Hypothalamus (tissue), 51 donors: Measurements from ENCODE around the gene SH3TC1.

ENCODE experiments used
- DNase-seq, 51 donors: peaks; one replicate each; lab custom pipeline; 2025; lab: John Stamatoyannopoulos, UW

SH3TC1 gene

GRCh38 chr4:8163436-8164193 is 35.5 kb upstream of the SH3TC1 start:
- DNase-seq = no peak

DNA sequence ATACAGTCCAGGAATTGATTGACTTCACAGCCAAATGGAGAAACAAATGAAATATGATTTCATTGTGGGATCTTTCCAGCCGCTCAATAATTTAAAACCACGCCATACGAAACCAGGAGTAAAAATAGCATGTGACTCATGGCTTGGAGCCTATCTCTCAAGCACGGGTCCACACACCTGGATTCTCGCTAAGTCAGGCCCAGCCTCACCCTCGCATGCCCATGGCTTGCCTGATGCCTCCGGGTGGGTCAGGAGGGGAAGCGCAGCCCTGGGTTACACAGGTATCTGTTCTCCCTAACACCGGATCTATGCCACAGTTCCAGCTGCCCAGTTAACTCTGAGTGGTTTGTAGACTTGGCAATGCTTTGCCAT is 34.9 kb upstream of the SH3TC1 start:
- DNase-seq = no peak

GRCh38 chr4:8164687-8165086 is 34.4 kb upstream of the SH3TC1 start:
- no peak for DNase-seq

- DNase-seq = no peak
Observed at GRCh38 chr4:8165374-8165896, 33.7 kb upstream of the SH3TC1 start.

- no peak for DNase-seq
Observed at GRCh38 chr4:8167291-8167690, 31.8 kb upstream of the SH3TC1 start.

DNA sequence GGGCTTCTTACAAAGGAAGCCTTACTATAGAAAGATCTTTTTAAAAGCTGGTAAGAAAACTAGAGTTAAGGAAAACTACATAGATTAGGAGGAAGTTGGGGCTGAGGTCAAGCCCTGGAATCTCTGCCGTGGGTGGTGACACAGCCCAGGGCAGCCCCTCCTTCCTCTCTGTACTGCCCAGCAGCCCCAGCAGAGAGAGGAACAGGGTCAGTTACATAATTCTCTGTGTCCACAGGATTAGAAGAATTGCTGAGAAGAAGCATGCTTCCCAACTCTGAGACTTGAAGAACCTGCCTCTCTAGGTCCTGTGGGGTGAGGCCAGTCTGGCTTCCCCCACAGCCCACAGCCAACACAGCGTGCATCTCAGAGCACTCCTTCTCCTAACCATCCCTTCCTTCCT is 31.3 kb upstream of the SH3TC1 start:
- DNase-seq = peak in 4 of 51 donors; percentile 10 to 44 (median 17)

- no peak for DNase-seq
Observed at GRCh38 chr4:8168232-8168631, 30.9 kb upstream of the SH3TC1 start.

- no peak for DNase-seq
Observed at GRCh38 chr4:8168832-8169598, 30.1 kb upstream of the SH3TC1 start.

GRCh38 chr4:8169763-8170162 is 29.3 kb upstream of the SH3TC1 start:
- no peak for DNase-seq

DNA sequence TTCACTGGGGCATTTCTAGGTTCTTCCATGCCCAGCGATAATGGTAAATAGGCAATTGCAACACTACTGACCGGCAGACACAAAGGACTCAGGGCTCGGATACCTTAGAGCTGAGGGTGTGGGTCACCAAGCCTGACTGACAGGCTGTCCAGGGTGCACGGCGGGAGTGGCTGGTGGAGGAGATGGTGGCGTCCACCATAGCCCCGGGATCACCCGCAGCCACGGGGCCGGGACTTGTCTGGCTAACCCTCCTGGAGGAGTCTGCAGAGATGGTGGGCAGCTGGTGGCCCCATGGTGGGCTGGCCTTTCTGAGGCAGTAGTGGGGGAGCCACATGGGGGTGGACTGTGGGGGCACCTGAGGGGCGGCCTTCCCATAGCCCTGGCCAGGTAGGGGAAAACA is 28.7 kb upstream of the SH3TC1 start:
- DNase-seq = no peak

DNA sequence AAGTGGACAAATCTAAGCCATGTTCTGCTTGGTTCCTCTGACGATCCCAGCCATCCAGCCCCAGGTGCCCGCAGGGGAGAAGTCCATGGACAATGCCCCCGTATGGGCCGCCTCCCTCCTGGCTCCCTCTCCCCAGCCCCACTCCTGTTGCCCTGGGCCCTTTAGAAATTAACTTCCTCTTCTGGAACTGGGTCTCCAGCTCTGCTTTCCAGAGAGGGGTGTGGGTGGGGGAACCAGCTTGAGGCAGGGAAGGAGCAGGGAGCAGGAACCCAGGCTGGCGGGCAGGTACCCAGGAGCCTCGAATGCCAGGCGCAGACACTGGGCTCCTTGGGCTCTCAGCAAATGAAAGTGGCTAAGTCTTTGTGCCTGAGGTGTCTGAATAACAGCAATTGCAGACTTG is 27.8 kb upstream of the SH3TC1 start:
- no peak for DNase-seq

- no peak for DNase-seq
Observed at GRCh38 chr4:8171984-8172924, 26.8 kb upstream of the SH3TC1 start.

GRCh38 chr4:8173492-8174242 is 25.4 kb upstream of the SH3TC1 start:
- no peak for DNase-seq

DNA sequence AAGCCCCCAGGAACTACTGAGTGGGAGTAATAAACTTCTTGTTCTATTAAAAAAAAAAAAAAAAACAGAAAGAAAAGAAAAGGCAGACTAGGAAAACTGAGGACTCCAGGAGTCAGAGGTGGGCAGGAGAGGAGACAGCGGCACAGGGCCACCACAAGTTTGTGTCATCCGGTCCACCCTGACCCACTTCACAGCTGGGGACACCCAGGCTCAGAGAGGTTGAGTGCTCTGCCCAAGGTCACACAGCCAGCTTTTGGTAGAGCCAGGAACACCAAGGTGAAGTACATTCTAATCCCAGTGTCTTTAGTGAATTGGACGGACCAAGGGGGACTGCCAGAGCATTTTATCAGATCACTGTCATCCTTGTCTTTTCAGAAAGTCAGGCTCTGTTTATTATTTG is 24.1 kb upstream of the SH3TC1 start:
- DNase-seq = no peak

DNA sequence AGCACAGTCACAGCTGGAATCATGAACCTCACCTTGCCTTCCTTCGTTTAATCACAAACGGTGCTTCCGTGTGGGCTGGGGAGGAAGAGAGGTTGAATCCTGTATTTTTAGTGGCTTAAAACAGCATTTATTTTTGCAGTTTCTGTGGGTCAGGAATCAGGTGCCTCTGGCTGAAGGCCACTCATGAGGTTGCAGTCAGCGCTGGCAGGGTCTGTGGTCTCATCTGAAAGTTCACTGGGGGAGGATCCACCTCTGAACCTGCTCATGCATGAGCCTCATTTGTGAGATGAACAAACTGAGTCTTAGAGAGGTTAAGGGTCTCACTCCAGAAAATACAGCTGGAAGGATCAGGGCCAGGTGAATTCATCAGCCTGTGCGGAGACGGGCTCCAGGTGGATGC is 23.4 kb upstream of the SH3TC1 start:
- no peak for DNase-seq

GRCh38 chr4:8176547-8177399 is 22.3 kb upstream of the SH3TC1 start:
- peak in 8 of 51 donors; percentile 23 to 40 (median 26) for DNase-seq

DNA sequence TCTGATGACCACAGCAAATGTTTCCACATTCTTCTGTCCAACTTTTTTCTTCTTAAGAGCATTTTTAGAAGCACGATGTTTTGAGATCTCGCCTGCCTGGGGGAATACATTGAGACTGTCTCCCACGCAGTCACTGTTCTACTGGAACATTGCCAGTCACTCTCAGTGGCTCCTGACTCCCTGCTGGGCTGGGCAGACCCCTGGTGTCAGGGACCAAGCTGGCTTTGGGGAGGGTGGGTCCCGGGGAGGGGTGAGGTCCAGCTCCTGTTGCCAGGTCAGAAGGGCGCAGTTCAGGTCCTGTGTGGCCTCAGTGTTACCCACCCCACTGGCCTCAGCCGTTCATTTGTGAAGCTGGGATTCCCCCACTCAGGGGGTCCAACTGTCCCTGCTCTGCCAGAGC is 21.5 kb upstream of the SH3TC1 start:
- DNase-seq = no peak

- DNase-seq = no peak
Observed at GRCh38 chr4:8177956-8178355, 21.1 kb upstream of the SH3TC1 start.

DNA sequence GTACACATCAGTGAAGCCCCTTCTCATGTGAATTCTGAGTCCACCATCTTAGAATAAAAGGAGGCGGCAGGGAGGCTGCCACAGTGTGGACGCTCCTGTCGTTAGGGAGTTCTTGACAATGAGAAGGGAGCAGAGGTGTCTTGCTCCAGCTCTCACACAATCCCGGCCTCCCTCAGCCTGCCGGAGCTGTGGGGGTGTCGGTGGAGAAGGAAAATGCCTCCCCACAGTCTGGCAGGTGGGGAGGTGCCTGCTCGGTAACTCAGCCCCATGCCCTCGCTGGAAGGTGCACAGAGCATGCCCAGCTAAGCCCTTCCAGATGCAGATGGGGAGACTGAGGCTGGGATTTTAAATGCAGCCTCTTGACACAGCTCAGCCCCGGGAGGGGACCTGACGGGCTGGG is 20.0 kb upstream of the SH3TC1 start:
- DNase-seq = no peak
